WTC11 (cell line): Measurements from ENCODE around the gene MCL1.

Experiments used
- ATF3 ChIP-seq: sonication (generic); formaldehyde crosslinking; conservative IDR thresholded peaks from 2 replicates; pipeline ENCODE4 v1.8.1; 2022; ENCODE audit warnings: mild to moderate bottlenecking, missing genetic modification reagents
- ATF6 ChIP-seq: sonication (generic); formaldehyde crosslinking; IDR thresholded peaks from 2 replicates; pipeline ENCODE4 v1.8.1; 2023; ENCODE audit warnings: mild to moderate bottlenecking, missing genetic modification reagents
- CREM ChIP-seq: sonication (generic); formaldehyde crosslinking; IDR thresholded peaks from 2 replicates; pipeline ENCODE4 v1.8.1; 2022; ENCODE audit warnings: mild to moderate bottlenecking, missing genetic modification reagents, moderate library complexity
- CTCF ChIP-seq: fragments of 200-600 bp; IDR thresholded peaks from 2 replicates; pipeline ENCODE4 v1.8.0; 2022; ENCODE audit warnings: antibody characterized with exemption
- E2F5 ChIP-seq: sonication (generic); formaldehyde crosslinking; IDR thresholded peaks from 2 replicates; pipeline ENCODE4 v1.8.1; 2022; ENCODE audit warnings: mild to moderate bottlenecking, moderate library complexity, missing genetic modification reagents
- FOXP1 ChIP-seq: sonication (generic); formaldehyde crosslinking; IDR thresholded peaks from 2 replicates; pipeline ENCODE4 v1.8.0; 2022; ENCODE audit warnings: missing genetic modification reagents, mild to moderate bottlenecking, moderate library complexity, borderline replicate concordance
- JUN ChIP-seq: sonication (generic); formaldehyde crosslinking; IDR thresholded peaks from 2 replicates; pipeline ENCODE4 v1.8.0; 2023; ENCODE audit warnings: mild to moderate bottlenecking, missing genetic modification reagents
- KAT7 ChIP-seq: sonication (generic); formaldehyde crosslinking; IDR thresholded peaks from 2 replicates; pipeline ENCODE4 v1.8.1; 2023; ENCODE audit warnings: missing genetic modification reagents, mild to moderate bottlenecking, borderline replicate concordance
- MAX ChIP-seq: sonication (generic); formaldehyde crosslinking; IDR thresholded peaks from 2 replicates; pipeline ENCODE4 v1.8.0; 2022; ENCODE audit warnings: mild to moderate bottlenecking, missing genetic modification reagents
- NFE2L1 ChIP-seq: sonication (generic); formaldehyde crosslinking; IDR thresholded peaks from 2 replicates; pipeline ENCODE4 v1.8.1; 2023; ENCODE audit warnings: missing genetic modification reagents
- NR2C2 ChIP-seq: sonication (generic); formaldehyde crosslinking; IDR thresholded peaks from 2 replicates; pipeline ENCODE4 v1.8.0; 2022; ENCODE audit warnings: mild to moderate bottlenecking, missing genetic modification reagents
- NR3C1 ChIP-seq: sonication (generic); formaldehyde crosslinking; conservative IDR thresholded peaks from 2 replicates; pipeline ENCODE4 v1.8.1; 2023; ENCODE audit warnings: low read depth, mild to moderate bottlenecking, missing genetic modification reagents
- STAT6 ChIP-seq: sonication (generic); formaldehyde crosslinking; conservative IDR thresholded peaks from 2 replicates; pipeline ENCODE4 v1.8.1; 2023; ENCODE audit warnings: mild to moderate bottlenecking, low read depth, missing genetic modification reagents, moderate library complexity
- USF2 ChIP-seq: sonication (generic); formaldehyde crosslinking; IDR thresholded peaks from 2 replicates; pipeline ENCODE4 v1.8.1; 2023; ENCODE audit warnings: mild to moderate bottlenecking, missing genetic modification reagents, moderate library complexity

GRCh38 chr1:150627826-150628410 is 48.5 kb upstream of the MCL1 start:
- TF ChIP-seq CTCF, result no peak
- no peak for TF ChIP-seq CREM (CRISPR knock-in tag)
- TF ChIP-seq NR3C1 (CRISPR knock-in tag), result no peak
- no peak for TF ChIP-seq JUN (CRISPR knock-in tag)
- no peak for TF ChIP-seq ATF6 (CRISPR knock-in tag)
- no peak for TF ChIP-seq KAT7 (CRISPR knock-in tag)
- TF ChIP-seq MAX (CRISPR knock-in tag), result no peak
- no peak for TF ChIP-seq NR2C2 (CRISPR knock-in tag)
- TF ChIP-seq USF2 (CRISPR knock-in tag), result no peak
- no peak for TF ChIP-seq STAT6 (CRISPR knock-in tag)
- no peak for TF ChIP-seq E2F5 (CRISPR knock-in tag)
- no peak for TF ChIP-seq NFE2L1 (CRISPR knock-in tag)
- TF ChIP-seq FOXP1 (CRISPR knock-in tag), result no peak
- no peak for TF ChIP-seq ATF3 (CRISPR knock-in tag)
